ENCODE data around the gene CEP112. TPM values are rescaled to one million over a fixed set of nuclear protein-coding genes. Genes with fewer than 3 reads are reported as not detected.

The CEP112 gene
- total and polyA plus RNA-seq, 8 donors: 8.4 to 11.4 (median 9.8) TPM

- TF ChIP-seq, protein P1, sequence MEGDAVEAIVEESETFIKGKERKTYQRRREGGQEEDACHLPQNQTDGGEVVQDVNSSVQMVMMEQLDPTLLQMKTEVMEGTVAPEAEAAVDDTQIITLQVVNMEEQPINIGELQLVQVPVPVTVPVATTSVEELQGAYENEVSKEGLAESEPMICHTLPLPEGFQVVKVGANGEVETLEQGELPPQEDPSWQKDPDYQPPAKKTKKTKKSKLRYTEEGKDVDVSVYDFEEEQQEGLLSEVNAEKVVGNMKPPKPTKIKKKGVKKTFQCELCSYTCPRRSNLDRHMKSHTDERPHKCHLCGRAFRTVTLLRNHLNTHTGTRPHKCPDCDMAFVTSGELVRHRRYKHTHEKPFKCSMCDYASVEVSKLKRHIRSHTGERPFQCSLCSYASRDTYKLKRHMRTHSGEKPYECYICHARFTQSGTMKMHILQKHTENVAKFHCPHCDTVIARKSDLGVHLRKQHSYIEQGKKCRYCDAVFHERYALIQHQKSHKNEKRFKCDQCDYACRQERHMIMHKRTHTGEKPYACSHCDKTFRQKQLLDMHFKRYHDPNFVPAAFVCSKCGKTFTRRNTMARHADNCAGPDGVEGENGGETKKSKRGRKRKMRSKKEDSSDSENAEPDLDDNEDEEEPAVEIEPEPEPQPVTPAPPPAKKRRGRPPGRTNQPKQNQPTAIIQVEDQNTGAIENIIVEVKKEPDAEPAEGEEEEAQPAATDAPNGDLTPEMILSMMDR (IDR thresholded peaks at IDR 0.05): peak in 3 of 4 donors; percentile 9 to 17 (median 15)
- Histone ChIP-seq H3K27ac (no peak overlapping the region), H3K9me3 (peaks cover 0 to 3% (median 0%) of the 10 kb centered on the region in 4 donors), H3K36me3 (no peaks in the 10 kb centered on the region), H3K27me3 (no peaks in the 10 kb centered on the region), H3K4me1 (no peaks in the 10 kb centered on the region), H3K4me3 (no peak overlapping the region)
- intact Hi-C loops (cut with DNase I): no loop called here
- no peak for FAIRE-seq
- ATAC-seq: peak; percentile 63 to 90 (median 74)
- 60 to 65% methylated on average over 2 of the region's 2 CpGs for WGBS, 2 donors
- DNase-seq: peak in 1 of 6 donors; percentile 26
Measured at GRCh38 chr17:65987988-65988387, 203.9 kb downstream of the CEP112 start.

DNA sequence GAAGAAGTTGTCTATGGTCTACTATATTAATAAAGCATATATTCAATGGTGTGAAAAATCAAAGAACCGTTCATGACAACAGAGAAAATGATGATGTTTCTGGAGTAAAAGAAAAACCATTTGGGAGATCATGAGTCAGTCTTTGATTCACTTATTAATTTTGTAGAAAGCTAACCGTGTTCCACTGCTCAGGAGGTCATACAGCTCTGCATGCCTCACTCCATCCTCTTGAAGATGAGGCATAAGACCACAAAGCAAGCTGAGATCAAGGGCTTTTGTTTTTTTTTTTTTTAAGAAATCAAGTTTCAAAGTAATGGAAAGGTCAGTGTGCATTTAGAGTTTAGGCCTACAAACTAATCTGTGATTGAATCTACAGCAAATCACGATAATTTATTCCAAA, 206.4 kb downstream of the CEP112 start:
- Histone ChIP-seq H3K36me3 (no peaks in the 10 kb centered on the region), H3K4me1 (no peaks in the 10 kb centered on the region), H3K27ac (no peak overlapping the region), H3K4me3 (no peak overlapping the region), H3K9me3 (peaks cover 0 to 3% (median 0%) of the 10 kb centered on the region in 4 donors), H3K27me3 (no peaks in the 10 kb centered on the region)
- DNase-seq (no peak), FAIRE-seq (no peak), ATAC-seq (no peak)
- intact Hi-C loops (cut with DNase I): no loop called here
- TF ChIP-seq, protein P1 (IDR thresholded peaks at IDR 0.05): no peak
- 81 to 89% methylated on average over 3 of the region's 3 CpGs for WGBS, 2 donors

GRCh38 chr17:65984299-65984698, 207.6 kb downstream of the CEP112 start:
- Histone ChIP-seq H3K36me3 (no peaks in the 10 kb centered on the region), H3K9me3 (peaks cover 0 to 3% (median 0%) of the 10 kb centered on the region in 4 donors), H3K4me1 (no peaks in the 10 kb centered on the region), H3K4me3 (no peak overlapping the region), H3K27me3 (no peaks in the 10 kb centered on the region), H3K27ac (no peak overlapping the region)
- 48 to 53% methylated on average over 3 of the region's 3 CpGs for WGBS, 2 donors
- no peak for FAIRE-seq
- TF ChIP-seq, protein P1 (IDR thresholded peaks at IDR 0.05): no peak
- no peak for DNase-seq
- no peak for ATAC-seq
- intact Hi-C loops (cut with DNase I): no loop called here

DNA sequence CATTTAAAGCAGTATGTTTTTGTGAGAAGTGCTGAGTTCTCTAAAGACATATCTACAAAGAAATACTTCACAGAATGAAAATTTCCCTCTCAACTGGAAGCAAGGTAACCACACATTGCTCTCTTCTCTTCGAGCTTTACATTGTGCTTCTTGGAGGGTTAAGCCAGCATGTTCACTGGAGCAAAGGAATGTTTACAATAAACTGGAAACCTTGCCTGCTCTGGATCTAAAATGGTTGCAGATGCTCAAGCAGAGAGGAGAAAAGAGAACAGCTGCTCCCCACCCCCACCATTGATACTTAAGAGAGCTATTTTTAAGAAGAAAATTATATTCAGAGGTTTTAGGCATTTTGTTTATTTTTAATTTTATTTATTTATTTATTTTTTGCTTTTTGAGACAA, 213.1 kb downstream of the CEP112 start:
- Histone ChIP-seq H3K4me1 (no peaks in the 10 kb centered on the region), H3K36me3 (no peaks in the 10 kb centered on the region), H3K9me3 (no peaks in the 10 kb centered on the region), H3K27ac (no peak overlapping the region), H3K4me3 (no peak overlapping the region), H3K27me3 (no peaks in the 10 kb centered on the region)
- no peak for ATAC-seq
- no peak for DNase-seq
- WGBS, 2 donors: 75 to 77% methylated on average over 1 of the region's 1 CpG
- no peak for FAIRE-seq
- TF ChIP-seq, protein P1 (IDR thresholded peaks at IDR 0.05): no peak
- intact Hi-C loops (cut with DNase I): no loop called here

- Histone ChIP-seq H3K9me3 (no peaks in the 10 kb centered on the region), H3K27ac (no peak overlapping the region), H3K27me3 (no peaks in the 10 kb centered on the region), H3K4me3 (no peak overlapping the region), H3K36me3 (no peaks in the 10 kb centered on the region), H3K4me1 (no peaks in the 10 kb centered on the region)
- no peak for FAIRE-seq
- intact Hi-C loops (cut with DNase I): no loop called here
- TF ChIP-seq, protein P1 (IDR thresholded peaks at IDR 0.05): no peak
- ATAC-seq: no peak
- DNase-seq: no peak
- 86% methylated on average over 10 of the region's 10 CpGs for WGBS, 2 donors
Measured at GRCh38 chr17:65977041-65977440, 214.9 kb downstream of the CEP112 start.
